CD4-positive, alpha-beta T cell (primary cell): ENCODE data around the gene MATN1. TPM values are rescaled to one million over a fixed set of nuclear protein-coding genes. Genes with fewer than 3 reads are reported as not detected.

Experiments
- ATAC-seq: fragments of 200-7000 bp; cut with Tn5 transposase; one replicate; pipeline ENCODE4 v1.10.0; 2022; ENCODE audit warnings: mild to moderate bottlenecking; ENCODE audit not compliant: poor library complexity
- CTCF ChIA-PET: fragments of 350-600 bp; sonication (Branson Sonifier 250); formaldehyde crosslinking; loops from one replicate; lab custom pipeline; 2021; ENCODE audit warnings: antibody characterized with exemption, inconsistent platforms; lab: Charles Lee
- POLR2A ChIA-PET: fragments of 350-600 bp; sonication (Branson Sonifier 250); formaldehyde crosslinking; loops from one replicate; lab custom pipeline; 2021; ENCODE audit warnings: antibody characterized with exemption, inconsistent platforms; lab: Charles Lee
- DNase-seq, 14 experiments: peaks; one replicate each; pipeline ENCODE4 v3.0.0-alpha.2; 2013 to 2020; ENCODE audit warnings: mixed read lengths in 2 of 14
- H3K27ac ChIP-seq, 2 donors: one replicate each; pipeline versions ENCODE4 v1.5.1 to v1.7.0; 2013; ENCODE audit warnings: low read length in 2 of 2, low read depth in 1 of 2, mild to moderate bottlenecking in 1 of 2
- H3K27me3 ChIP-seq, 2 experiments: 1 replicate in 1 of 2; 2 replicates in 1 of 2; pipeline versions ENCODE4 v1.6.1 to v1.7.0; 2013; ENCODE audit warnings: low read length in 2 of 2, control low read depth in 1 of 2, mild to moderate bottlenecking in 1 of 2, moderate library complexity in 1 of 2; ENCODE audit not compliant: insufficient read depth in 2 of 2, control insufficient read depth in 1 of 2
- H3K36me3 ChIP-seq: one replicate; pipeline ENCODE4 v1.6.1; 2013; ENCODE audit warnings: low read length, control low read depth; ENCODE audit not compliant: insufficient read depth
- H3K4me1 ChIP-seq: one replicate; pipeline ENCODE4 v1.6.1; 2013; ENCODE audit warnings: low read length, control low read depth; ENCODE audit not compliant: insufficient read depth
- H3K4me3 ChIP-seq: one replicate; pipeline ENCODE4 v1.5.1; 2013; ENCODE audit warnings: mild to moderate bottlenecking, low read length, moderate library complexity
- H3K9me3 ChIP-seq, 2 experiments: 1 replicate in 1 of 2; 2 replicates in 1 of 2; pipeline versions ENCODE4 v1.6.1 to v1.7.0; 2013; ENCODE audit warnings: low read length in 2 of 2, mild to moderate bottlenecking in 2 of 2, control low read depth in 1 of 2, moderate library complexity in 1 of 2; ENCODE audit not compliant: control insufficient read depth in 1 of 2, insufficient read depth in 1 of 2
- H3K27ac Mint-ChIP-seq: one replicate; pipeline ENCODE4 v1.8.0; 2020; ENCODE audit warnings: mixed read lengths
- H3K27me3 Mint-ChIP-seq: one replicate; pipeline ENCODE4 v1.8.0; 2021; ENCODE audit warnings: mixed read lengths
- H3K36me3 Mint-ChIP-seq: one replicate; pipeline ENCODE4 v1.8.0; 2021; ENCODE audit warnings: low read depth, mixed read lengths
- H3K4me1 Mint-ChIP-seq: one replicate; pipeline ENCODE4 v1.8.0; 2021; ENCODE audit warnings: low read depth, mixed read lengths
- H3K4me3 Mint-ChIP-seq: one replicate; pipeline ENCODE4 v1.8.0; 2020; ENCODE audit warnings: mild to moderate bottlenecking, mixed read lengths
- H3K9me3 Mint-ChIP-seq: one replicate; pipeline ENCODE4 v1.8.0; 2020; ENCODE audit warnings: mixed read lengths
- intact Hi-C, 2 experiments: fragments of 100-400 bp; cut with DNase I in 1 of 2; cut with micrococcal nuclease in 1 of 2; formaldehyde crosslinking; loops; one replicate each; pipeline versions ENCODE4 v1.15.1 to v1.9.0; 2023 to 2025; cut with DNase I, micrococcal nuclease
- total RNA-seq, 174 experiments: library from RNA in 2 of 174; stranded (reverse) in 2 of 174; gene quantifications; one replicate each; pipeline ENCODE4 v1.2.3 and lab custom pipeline; 2021 to 2026
- TF ChIP-seq, protein P1 (sequence below): fragments of 200-600 bp; IDR thresholded peaks from one replicate; pipeline ENCODE4 v1.8.0; 2022; ENCODE audit warnings: antibody characterized with exemption, mild to moderate bottlenecking

MATN1 gene
- total RNA-seq, 2 experiments from 2014 or later = 2.5 to 2.7 TPM

- DNase-seq = no peak
- TF ChIP-seq, protein P1, sequence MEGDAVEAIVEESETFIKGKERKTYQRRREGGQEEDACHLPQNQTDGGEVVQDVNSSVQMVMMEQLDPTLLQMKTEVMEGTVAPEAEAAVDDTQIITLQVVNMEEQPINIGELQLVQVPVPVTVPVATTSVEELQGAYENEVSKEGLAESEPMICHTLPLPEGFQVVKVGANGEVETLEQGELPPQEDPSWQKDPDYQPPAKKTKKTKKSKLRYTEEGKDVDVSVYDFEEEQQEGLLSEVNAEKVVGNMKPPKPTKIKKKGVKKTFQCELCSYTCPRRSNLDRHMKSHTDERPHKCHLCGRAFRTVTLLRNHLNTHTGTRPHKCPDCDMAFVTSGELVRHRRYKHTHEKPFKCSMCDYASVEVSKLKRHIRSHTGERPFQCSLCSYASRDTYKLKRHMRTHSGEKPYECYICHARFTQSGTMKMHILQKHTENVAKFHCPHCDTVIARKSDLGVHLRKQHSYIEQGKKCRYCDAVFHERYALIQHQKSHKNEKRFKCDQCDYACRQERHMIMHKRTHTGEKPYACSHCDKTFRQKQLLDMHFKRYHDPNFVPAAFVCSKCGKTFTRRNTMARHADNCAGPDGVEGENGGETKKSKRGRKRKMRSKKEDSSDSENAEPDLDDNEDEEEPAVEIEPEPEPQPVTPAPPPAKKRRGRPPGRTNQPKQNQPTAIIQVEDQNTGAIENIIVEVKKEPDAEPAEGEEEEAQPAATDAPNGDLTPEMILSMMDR = no peak
- Mint-ChIP-seq H3K9me3 (no peaks in the 10 kb centered on the region), H3K36me3 (no peaks in the 10 kb centered on the region), H3K27ac (no peak overlapping the region), H3K27me3 (peaks cover 5% of the 10 kb centered on the region), H3K4me3 (no peak overlapping the region), H3K4me1 (no peaks in the 10 kb centered on the region)
- no peaks in the 10 kb centered on the region for H3K4me1 ChIP-seq
- CTCF ChIA-PET = no interaction called here
- no peak overlapping the region for H3K27ac ChIP-seq
- peaks cover 0 to 2% of the 10 kb centered on the region in 2 experiments for H3K27me3 ChIP-seq
- H3K36me3 ChIP-seq = no peaks in the 10 kb centered on the region
- no peak for ATAC-seq
- intact Hi-C loops = no loop called here
- no peaks in the 10 kb centered on the region for H3K9me3 ChIP-seq
- POLR2A ChIA-PET = no interaction called here
- H3K4me3 ChIP-seq = no peak overlapping the region
Observed at GRCh38 chr1:30693822-30694221, 29.6 kb downstream of the MATN1 start.

DNA sequence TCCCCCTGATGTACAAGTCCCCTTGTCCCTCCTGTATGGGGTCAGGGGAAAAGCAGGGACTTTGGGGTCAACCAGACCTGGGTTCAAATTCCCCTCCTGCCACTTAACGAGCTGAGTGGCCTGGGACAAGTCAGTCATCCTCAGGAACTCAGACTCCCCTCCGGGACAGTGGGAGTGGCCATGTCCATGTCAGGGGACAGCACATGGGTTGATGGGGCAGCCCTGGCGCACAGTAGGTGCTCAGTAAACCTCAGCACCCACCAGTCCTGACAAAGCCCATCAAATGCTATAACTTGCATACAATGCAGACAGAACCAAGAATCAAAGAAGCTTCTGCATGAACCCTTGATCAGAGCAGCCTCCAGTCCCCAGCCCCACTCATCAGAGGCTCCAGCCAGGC is 30.0 kb downstream of the MATN1 start:
- no peak overlapping the region for H3K27ac Mint-ChIP-seq
- Histone ChIP-seq H3K9me3 (no peaks in the 10 kb centered on the region), H3K4me3 (no peak overlapping the region), H3K36me3 (no peaks in the 10 kb centered on the region), H3K27me3 (peaks cover 0 to 2% of the 10 kb centered on the region in 2 experiments), H3K4me1 (no peaks in the 10 kb centered on the region), H3K27ac (no peak overlapping the region)
- no peak for DNase-seq
- ChIA-PET POLR2A (no interaction called here), CTCF (no interaction called here)
- peaks cover 5% of the 10 kb centered on the region for H3K27me3 Mint-ChIP-seq
- no peaks in the 10 kb centered on the region for H3K9me3 Mint-ChIP-seq
- H3K4me1 Mint-ChIP-seq = no peaks in the 10 kb centered on the region
- intact Hi-C loops = no loop called here
- no peak for ATAC-seq
- TF ChIP-seq, protein P1 = no peak
- H3K4me3 Mint-ChIP-seq = no peak overlapping the region
- no peaks in the 10 kb centered on the region for H3K36me3 Mint-ChIP-seq

- H3K27me3 ChIP-seq = peaks cover 0 to 2% of the 10 kb centered on the region in 2 experiments
- Mint-ChIP-seq H3K27ac (no peak overlapping the region), H3K36me3 (no peaks in the 10 kb centered on the region), H3K9me3 (no peaks in the 10 kb centered on the region), H3K4me3 (no peak overlapping the region), H3K4me1 (no peaks in the 10 kb centered on the region), H3K27me3 (peaks cover 5% of the 10 kb centered on the region)
- intact Hi-C loops = no loop called here
- H3K4me1 ChIP-seq = no peaks in the 10 kb centered on the region
- H3K36me3 ChIP-seq = no peaks in the 10 kb centered on the region
- ATAC-seq (no peak), DNase-seq (no peak)
- H3K27ac ChIP-seq = no peak overlapping the region
- no peak overlapping the region for H3K4me3 ChIP-seq
- ChIA-PET POLR2A (no interaction called here), CTCF (no interaction called here)
- no peaks in the 10 kb centered on the region for H3K9me3 ChIP-seq
- TF ChIP-seq, protein P1 = no peak
Observed at GRCh38 chr1:30692948-30693301, 30.5 kb downstream of the MATN1 start.
